Activated naive CD4-positive, alpha-beta T cell treated with anti-CD3 and anti-CD28 coated beads, Interleukin-2, amount 10 ng/mL, durations not matched to agents 7 days and 5 days (primary cell): ENCODE data around the gene FHIP1A.

Experiments used
- CTCF ChIA-PET: fragments of 350-600 bp; sonication (Branson Sonifier 250); formaldehyde crosslinking; loops from one replicate; lab custom pipeline; 2021; ENCODE audit warnings: antibody characterized with exemption; lab: Charles Lee
- DNase-seq: peaks from one replicate; pipeline ENCODE4 v3.0.0-alpha.2; 2020
- H3K27ac Mint-ChIP-seq: one replicate; pipeline ENCODE4 v1.8.0; 2021; ENCODE audit warnings: mild to moderate bottlenecking, moderate library complexity, mixed read lengths
- H3K27me3 Mint-ChIP-seq: one replicate; pipeline ENCODE4 v1.8.0; 2021; ENCODE audit warnings: mild to moderate bottlenecking, mixed read lengths
- H3K36me3 Mint-ChIP-seq: one replicate; pipeline ENCODE4 v1.8.0; 2021; ENCODE audit warnings: mixed read lengths
- H3K4me1 Mint-ChIP-seq: one replicate; pipeline ENCODE4 v1.8.0; 2021; ENCODE audit warnings: mixed read lengths
- H3K4me3 Mint-ChIP-seq: one replicate; pipeline ENCODE4 v1.8.0; 2021; ENCODE audit warnings: mild to moderate bottlenecking, moderate library complexity, mixed read lengths
- H3K9me3 Mint-ChIP-seq: one replicate; pipeline ENCODE4 v1.8.0; 2021; ENCODE audit warnings: mixed read lengths

The FHIP1A gene

DNA sequence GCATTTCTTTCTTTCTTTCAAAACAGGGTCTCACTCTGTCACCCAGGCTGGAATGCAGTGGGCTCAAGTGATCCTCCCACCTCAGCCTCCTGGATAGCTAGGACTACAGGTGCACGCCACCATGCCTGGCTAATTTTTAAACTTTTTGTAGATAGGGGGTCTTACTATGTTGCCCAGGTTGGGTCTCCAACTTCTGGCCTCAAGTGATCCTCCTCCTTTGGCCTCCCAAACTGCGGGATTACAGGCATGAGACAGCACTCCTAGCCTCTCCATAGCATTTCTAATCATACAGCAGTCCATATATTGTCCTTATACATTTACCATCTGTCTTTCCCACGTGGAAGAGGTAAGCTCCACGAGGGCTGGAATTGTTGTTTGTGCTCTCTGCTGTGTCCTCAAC is 2.0 kb upstream of the FHIP1A start:
- peaks cover 24% of the 10 kb centered on the region for H3K4me1 Mint-ChIP-seq
- H3K27ac Mint-ChIP-seq = peak overlapping the region; percentile 59
- H3K36me3 Mint-ChIP-seq = no peaks in the 10 kb centered on the region
- CTCF ChIA-PET = no interaction called here
- peaks cover 55% of the 10 kb centered on the region for H3K27me3 Mint-ChIP-seq
- DNase-seq = no peak
- no peak overlapping the region for H3K4me3 Mint-ChIP-seq
- no peaks in the 10 kb centered on the region for H3K9me3 Mint-ChIP-seq

DNA sequence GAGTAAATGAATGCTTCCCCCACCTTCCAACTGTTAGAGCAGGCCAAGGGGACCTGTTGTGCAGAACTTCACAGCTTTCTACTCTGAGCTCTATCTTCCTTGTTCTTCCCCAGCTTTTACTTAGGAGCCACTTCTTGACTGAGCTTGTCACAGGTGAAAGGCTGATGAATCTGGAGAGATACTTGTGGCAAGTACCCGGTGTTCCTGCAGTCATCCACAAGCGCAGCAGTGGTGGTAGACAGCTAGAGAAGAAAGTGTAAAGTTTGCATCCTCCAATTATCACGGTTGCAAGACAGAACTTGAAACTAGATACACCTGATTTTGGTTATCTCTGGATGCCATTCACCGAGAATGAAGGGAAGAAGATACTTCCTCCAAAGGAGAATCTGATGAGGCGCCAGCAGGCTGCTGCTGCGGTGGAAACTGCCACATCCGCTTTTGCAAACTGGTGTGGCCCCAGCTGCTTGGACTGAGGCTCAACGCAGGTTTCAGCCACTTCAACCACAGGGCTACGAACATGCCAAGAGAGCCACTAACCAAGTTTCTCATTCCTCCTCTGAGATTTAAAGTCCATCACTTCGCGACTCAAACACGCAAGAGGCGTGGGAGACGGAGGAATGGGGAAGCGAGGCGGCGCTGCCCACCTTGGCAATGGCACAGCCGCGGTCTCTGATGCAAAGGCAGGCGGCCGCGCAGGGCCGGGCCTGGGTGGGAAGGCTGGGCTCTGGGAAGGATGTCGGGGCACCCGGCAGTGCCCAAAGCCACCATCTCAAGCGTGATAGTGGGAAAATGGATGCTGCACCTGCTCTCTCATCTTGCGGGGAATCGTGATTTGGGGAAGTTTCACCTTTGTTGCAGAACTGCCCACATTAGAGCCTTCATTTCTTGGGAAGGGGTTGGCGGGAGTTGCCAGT is 1.3 kb upstream of the FHIP1A start:
- H3K9me3 Mint-ChIP-seq = no peaks in the 10 kb centered on the region
- no peaks in the 10 kb centered on the region for H3K36me3 Mint-ChIP-seq
- H3K4me1 Mint-ChIP-seq = peaks cover 24% of the 10 kb centered on the region
- peak; percentile 54 for DNase-seq
- peak overlapping the region; percentile 84 for H3K4me3 Mint-ChIP-seq
- peak overlapping the region; percentile 53 for H3K27ac Mint-ChIP-seq
- H3K27me3 Mint-ChIP-seq = peaks cover 60% of the 10 kb centered on the region
- CTCF ChIA-PET = no interaction called here

DNA sequence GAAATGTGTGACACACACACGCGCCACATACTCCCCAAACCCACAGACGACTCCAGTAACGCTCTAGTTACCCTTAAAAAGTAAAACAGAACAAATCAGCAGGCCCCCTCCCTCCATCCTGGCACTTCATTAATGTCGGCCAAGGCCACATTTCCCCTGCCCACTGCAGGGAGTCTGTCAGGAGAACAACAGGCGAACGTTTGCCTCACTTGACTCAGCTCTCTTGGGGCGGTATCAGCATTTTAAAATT is 671 bp upstream of the FHIP1A start:
- Mint-ChIP-seq H3K27ac (peak overlapping the region; percentile 53), H3K4me1 (peaks cover 24% of the 10 kb centered on the region), H3K4me3 (peak overlapping the region; percentile 84), H3K27me3 (peaks cover 61% of the 10 kb centered on the region), H3K36me3 (no peaks in the 10 kb centered on the region), H3K9me3 (no peaks in the 10 kb centered on the region)
- CTCF ChIA-PET = no interaction called here
- DNase-seq = no peak

- H3K27me3 Mint-ChIP-seq = peaks cover 61% of the 10 kb centered on the region
- H3K4me3 Mint-ChIP-seq = peak overlapping the region; percentile 67
- no peak overlapping the region for H3K27ac Mint-ChIP-seq
- CTCF ChIA-PET = interaction anchor here (0.6 kb wide), 1 partner anchor 15 kb away, joined by 3 read pairs; no protein-coding TSS in a partner anchor
- DNase-seq = peak; percentile 30
- H3K9me3 Mint-ChIP-seq = no peaks in the 10 kb centered on the region
- H3K36me3 Mint-ChIP-seq = no peaks in the 10 kb centered on the region
- peaks cover 24% of the 10 kb centered on the region for H3K4me1 Mint-ChIP-seq
Observed at GRCh38 chr4:151409470-151410313, 716 bp downstream of the FHIP1A start.

GRCh38 chr4:151415978-151416377 is 7.0 kb downstream of the FHIP1A start:
- Mint-ChIP-seq H3K4me3 (no peak overlapping the region), H3K9me3 (peaks cover 1% of the 10 kb centered on the region), H3K4me1 (no peaks in the 10 kb centered on the region), H3K27me3 (peaks cover 10% of the 10 kb centered on the region), H3K36me3 (no peaks in the 10 kb centered on the region), H3K27ac (no peak overlapping the region)
- CTCF ChIA-PET = no interaction called here
- DNase-seq = no peak

DNA sequence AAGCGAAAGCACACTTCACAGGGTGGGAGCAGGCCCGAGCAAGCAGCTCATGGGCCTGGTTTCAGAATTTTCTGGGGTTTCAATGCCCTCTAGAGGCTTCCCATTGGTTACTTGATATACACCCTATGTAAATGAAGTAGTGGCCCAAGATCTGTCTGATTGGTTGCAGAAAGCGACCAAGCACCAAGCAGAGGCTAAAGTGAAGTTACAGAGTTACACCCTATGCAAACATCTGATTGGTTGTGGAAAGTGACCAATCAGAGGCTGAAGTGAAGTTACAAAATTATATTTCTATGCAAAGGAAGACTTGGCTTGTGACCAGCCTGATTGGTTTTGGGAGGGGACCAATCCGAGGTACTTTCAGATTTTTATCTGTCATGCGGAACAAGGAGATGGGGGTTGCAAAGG is 8.2 kb downstream of the FHIP1A start:
- Mint-ChIP-seq H3K27ac (no peak overlapping the region), H3K4me3 (no peak overlapping the region), H3K36me3 (no peaks in the 10 kb centered on the region), H3K27me3 (peaks cover 5% of the 10 kb centered on the region), H3K4me1 (no peaks in the 10 kb centered on the region), H3K9me3 (peaks cover 1% of the 10 kb centered on the region)
- no peak for DNase-seq
- CTCF ChIA-PET = no interaction called here

- H3K27me3 Mint-ChIP-seq = no peaks in the 10 kb centered on the region
- no peak overlapping the region for H3K4me3 Mint-ChIP-seq
Observed at GRCh38 chr4:151417766-151418376, 8.9 kb downstream of the FHIP1A start.

DNA sequence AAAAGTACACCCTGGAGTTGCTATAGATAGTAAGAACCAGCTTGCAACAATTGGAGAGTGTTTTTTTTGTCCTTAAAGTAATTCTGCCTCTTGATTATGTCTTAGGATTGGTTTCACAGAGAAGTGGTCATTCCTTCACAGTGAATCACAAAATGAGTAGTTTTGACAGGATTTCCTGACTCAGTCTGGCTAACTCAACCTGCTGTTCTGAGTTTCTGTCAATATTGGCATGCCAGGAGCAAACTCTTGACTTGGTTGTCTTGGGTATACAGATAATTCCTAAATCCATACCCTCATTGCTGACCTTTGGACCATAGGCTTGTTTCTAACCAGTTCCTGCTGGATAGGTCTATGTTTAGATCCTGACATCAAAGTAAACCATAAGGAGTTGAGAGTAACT is 9.4 kb downstream of the FHIP1A start:
- DNase-seq = no peak
- Mint-ChIP-seq H3K27me3 (no peaks in the 10 kb centered on the region), H3K27ac (no peak overlapping the region), H3K36me3 (no peaks in the 10 kb centered on the region), H3K4me1 (no peaks in the 10 kb centered on the region), H3K4me3 (no peak overlapping the region), H3K9me3 (peaks cover 1% of the 10 kb centered on the region)
- CTCF ChIA-PET = no interaction called here

More at GRCh38 chr4:151417766-151418376, 8.9 kb downstream of the FHIP1A start:
- Mint-ChIP-seq H3K9me3 (peaks cover 1% of the 10 kb centered on the region), H3K4me1 (no peaks in the 10 kb centered on the region), H3K36me3 (no peaks in the 10 kb centered on the region), H3K27ac (no peak overlapping the region)
- no peak for DNase-seq
- CTCF ChIA-PET = no interaction called here

- Mint-ChIP-seq H3K4me1 (no peaks in the 10 kb centered on the region), H3K4me3 (no peak overlapping the region), H3K9me3 (peaks cover 1% of the 10 kb centered on the region), H3K27ac (no peak overlapping the region), H3K36me3 (no peaks in the 10 kb centered on the region), H3K27me3 (no peaks in the 10 kb centered on the region)
- no peak for DNase-seq
- CTCF ChIA-PET = no interaction called here
Observed at GRCh38 chr4:151418856-151419255, 9.9 kb downstream of the FHIP1A start.

DNA sequence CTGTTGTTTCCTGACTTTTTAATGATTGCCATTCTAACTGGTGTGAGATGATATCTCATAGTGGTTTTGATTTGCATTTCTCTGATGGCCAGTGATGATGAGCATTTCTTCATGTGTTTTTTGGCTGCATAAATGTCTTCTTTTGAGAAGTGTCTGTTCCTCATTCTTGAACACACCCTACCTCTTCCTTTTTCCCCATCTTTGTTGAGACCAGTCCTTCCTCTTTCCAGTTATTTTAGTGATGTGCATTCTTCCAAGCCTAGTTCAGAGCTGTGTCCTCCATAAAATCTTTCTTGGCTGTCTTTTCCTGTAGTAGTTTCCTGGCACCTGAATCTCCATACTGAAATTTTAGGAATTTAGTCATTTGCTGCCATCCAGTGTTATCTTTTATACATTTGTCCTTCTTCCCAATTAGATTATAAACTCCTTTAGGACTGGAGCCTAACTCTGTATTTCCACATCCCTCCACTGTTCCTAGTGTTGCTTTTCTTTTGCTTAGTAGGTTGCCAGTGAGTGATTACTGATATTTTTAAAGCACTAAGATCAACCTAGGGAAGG is 11.4 kb downstream of the FHIP1A start:
- DNase-seq = no peak
- Mint-ChIP-seq H3K36me3 (no peaks in the 10 kb centered on the region), H3K4me1 (no peaks in the 10 kb centered on the region), H3K27ac (no peak overlapping the region), H3K4me3 (no peak overlapping the region), H3K9me3 (peaks cover 1% of the 10 kb centered on the region), H3K27me3 (peaks cover 4% of the 10 kb centered on the region)
- CTCF ChIA-PET = no interaction called here

- Mint-ChIP-seq H3K9me3 (peaks cover 1% of the 10 kb centered on the region), H3K4me3 (no peak overlapping the region), H3K27ac (no peak overlapping the region), H3K36me3 (no peaks in the 10 kb centered on the region), H3K4me1 (no peaks in the 10 kb centered on the region), H3K27me3 (peaks cover 4% of the 10 kb centered on the region)
- CTCF ChIA-PET = no interaction called here
- no peak for DNase-seq
Observed at GRCh38 chr4:151422854-151423253, 13.9 kb downstream of the FHIP1A start.

GRCh38 chr4:151426513-151426912 is 17.5 kb downstream of the FHIP1A start:
- H3K27me3 Mint-ChIP-seq = peaks cover 4% of the 10 kb centered on the region
- no peak overlapping the region for H3K27ac Mint-ChIP-seq
- H3K4me1 Mint-ChIP-seq = peaks cover 4% of the 10 kb centered on the region
- H3K9me3 Mint-ChIP-seq = no peaks in the 10 kb centered on the region
- H3K4me3 Mint-ChIP-seq = no peak overlapping the region
- no peaks in the 10 kb centered on the region for H3K36me3 Mint-ChIP-seq
- DNase-seq = no peak
- CTCF ChIA-PET = no interaction called here

DNA sequence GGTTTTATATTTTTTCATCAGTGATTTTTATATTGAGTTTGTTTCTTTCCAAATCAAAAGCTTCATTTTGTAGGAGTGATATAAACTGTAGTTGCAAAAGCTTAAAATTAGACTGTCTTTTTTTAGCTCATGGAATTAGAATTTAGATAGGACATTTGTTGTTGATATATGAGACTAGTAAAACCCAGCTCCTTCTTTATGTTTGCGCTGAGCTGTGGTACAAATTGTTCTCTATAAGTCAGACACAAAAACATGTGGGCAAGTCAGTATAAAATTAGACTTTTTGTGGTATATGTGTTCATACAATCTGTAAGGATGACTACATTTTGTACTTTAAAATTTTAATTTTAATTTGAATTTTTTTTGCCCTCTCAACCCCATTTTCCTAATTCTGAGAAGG is 18.3 kb downstream of the FHIP1A start:
- H3K9me3 Mint-ChIP-seq = no peaks in the 10 kb centered on the region
- H3K4me3 Mint-ChIP-seq = no peak overlapping the region
- peaks cover 4% of the 10 kb centered on the region for H3K27me3 Mint-ChIP-seq
- H3K36me3 Mint-ChIP-seq = no peaks in the 10 kb centered on the region
- CTCF ChIA-PET = no interaction called here
- H3K27ac Mint-ChIP-seq = no peak overlapping the region
- DNase-seq = no peak
- H3K4me1 Mint-ChIP-seq = peaks cover 4% of the 10 kb centered on the region

- Mint-ChIP-seq H3K4me1 (peaks cover 4% of the 10 kb centered on the region), H3K27ac (no peak overlapping the region), H3K27me3 (peaks cover 4% of the 10 kb centered on the region), H3K9me3 (no peaks in the 10 kb centered on the region), H3K4me3 (no peak overlapping the region), H3K36me3 (no peaks in the 10 kb centered on the region)
- CTCF ChIA-PET = no interaction called here
- no peak for DNase-seq
Observed at GRCh38 chr4:151428346-151428745, 19.4 kb downstream of the FHIP1A start.
